ENCODE results near the gene ZSCAN22. TPM values are rescaled to one million over a fixed set of nuclear protein-coding genes. Genes with fewer than 3 reads are reported as not detected.

Gene ZSCAN22
- total and polyA plus RNA-seq, 2 of the 4 experiments (the other 2 are of a cell fraction): 2.2 to 2.5 TPM

- Histone ChIP-seq H2AFZ (replicated peaks; ENCODE audit: low read length, poor library complexity) (no peak overlapping the region), H4K91ac (ENCODE audit: insufficient read depth, low read depth, low read length) (no peak overlapping the region), H2AK5ac (ENCODE audit: low read depth, low read length) (no peak overlapping the region), H2BK120ac (ENCODE audit: low read depth, low read length) (no peak overlapping the region), H4K5ac (ENCODE audit: low read depth, low read length) (no peak overlapping the region), H3K79me1 (ENCODE audit: low read depth in 1 of 2, low read length in 2 of 2) (peaks cover 14 to 29% of the 10 kb centered on the region in 2 experiments; a peak in 3 of 4 replicates), H3K4me3 (ENCODE audit: insufficient read depth, low read depth, low read length) (no peak overlapping the region), H4K8ac (ENCODE audit: low read depth in 2 of 2, low read length in 2 of 2) (no peak overlapping the region), H2BK5ac (ENCODE audit: low read depth, low read length, poor library complexity, severe bottlenecking) (no peak overlapping the region), H3K36me3 (ENCODE audit: control insufficient read depth, insufficient read depth, low read length) (peaks cover 27% of the 10 kb centered on the region), H2BK15ac (ENCODE audit: low read depth, low read length) (no peak overlapping the region), H3K56ac (ENCODE audit: extremely low read depth, insufficient read depth, low read length) (no peak overlapping the region), H4K20me1 (ENCODE audit: insufficient read depth, low read length) (peaks cover 28% of the 10 kb centered on the region), H3K14ac (replicated peaks; ENCODE audit: low read depth, low read length) (no peak overlapping the region), H3K18ac (ENCODE audit: low read depth, low read length) (no peak overlapping the region), H2AK9ac (replicated peaks; ENCODE audit: low read depth, low read length, poor library complexity) (no peak overlapping the region), H3K27ac (ENCODE audit: insufficient read depth, low read length) (no peak overlapping the region), H3K4ac (ENCODE audit: low read depth, low read length) (no peak overlapping the region), H3K9me1 (ENCODE audit: insufficient read depth, low read length) (0 out of 2 replicates have a peak, but pooled peaks cover 10% of the 10 kb centered on the region), H3K27me3 (ENCODE audit: control insufficient read depth, insufficient read depth, low read length) (no peaks in the 10 kb centered on the region), H3K4me1 (ENCODE audit: control insufficient read depth, insufficient read depth, low read length) (no peaks in the 10 kb centered on the region), H3K9ac (ENCODE audit: low read depth, low read length) (no peak overlapping the region), H3K9me3 (ENCODE audit: control insufficient read depth, insufficient read depth, low read length) (no peaks in the 10 kb centered on the region), H3K4me2 (ENCODE audit: low read depth, low read length) (no peak overlapping the region), H2BK20ac (ENCODE audit: low read depth, low read length) (no peak overlapping the region), H3K23ac (ENCODE audit: low read depth, low read length) (no peak overlapping the region)
- BruUV-seq (replicated peaks): no TSS peak
- ATAC-seq (ENCODE audit: low read depth): no peak
- CTCF ChIA-PET: no interaction called here
- WGBS, 2 experiments (ENCODE audit: extremely low coverage in 2 of 2, insufficient read length in 1 of 2): 100% methylated on average over 1 of the region's 4 CpGs; no CpG with 5 or more reads in 1 of the 2 experiments
- in situ Hi-C loops (cut with MboI; ENCODE audit: low sequenced_read_pairs): no loop called here
- POLR2A ChIA-PET (ENCODE audit: unreplicated experiment): no interaction called here
- TF ChIP-seq CTCF (conservative IDR thresholded peaks at IDR 0.05; ENCODE audit: low read depth, low read length): no peak
- TF ChIP-seq POLR2A (IDR thresholded peaks at IDR 0.05; ENCODE audit: low read depth, low read length): no peak
- no peak for TF ChIP-seq MAZ (IDR thresholded peaks at IDR 0.05; ENCODE audit: borderline replicate concordance, low read depth, low read length)
- no peak for TF ChIP-seq FOS (IDR thresholded peaks at IDR 0.05; ENCODE audit: low read depth, low read length)
- no peak for TF ChIP-seq RAD21 (IDR thresholded peaks at IDR 0.05; ENCODE audit: low read length)
- no peak for TF ChIP-seq CEBPB (IDR thresholded peaks at IDR 0.05; ENCODE audit: low read depth, low read length)
- no peak for TF ChIP-seq ELK1 (IDR thresholded peaks at IDR 0.05; ENCODE audit: borderline replicate concordance, low read depth, low read length)
- TF ChIP-seq USF2 (IDR thresholded peaks at IDR 0.05; ENCODE audit: low read depth, low read length): no peak
- no peak for TF ChIP-seq NFE2L2 (IDR thresholded peaks at IDR 0.05; ENCODE audit: low read depth, low read length)
- no peak for TF ChIP-seq BHLHE40 (IDR thresholded peaks at IDR 0.05; ENCODE audit: low read depth, low read length)
- no peak for TF ChIP-seq RCOR1 (IDR thresholded peaks at IDR 0.05; ENCODE audit: insufficient replicate concordance, low read length)
- TF ChIP-seq MAFK (IDR thresholded peaks at IDR 0.05; ENCODE audit: low read depth, low read length): no peak
- TF ChIP-seq MXI1 (IDR thresholded peaks at IDR 0.05; ENCODE audit: borderline replicate concordance, low read depth, low read length): no peak
- no peak for TF ChIP-seq CHD1 (IDR thresholded peaks at IDR 0.05; ENCODE audit: low read depth, low read length)
- TF ChIP-seq SMC3 (IDR thresholded peaks at IDR 0.05; ENCODE audit: low read depth, low read length): no peak
- TF ChIP-seq RFX5 (IDR thresholded peaks at IDR 0.05; ENCODE audit: low read depth, low read length): no peak
- dilution Hi-C loops (cut with HindIII; ENCODE audit: low sequenced_read_pairs, unreplicated experiment): no loop called here
- DNase-seq: no peak
- intact Hi-C loops (cut with micrococcal nuclease): no loop called here
Measured at GRCh38 chr19:58318297-58318696, 8.5 kb upstream of the ZSCAN22 start.
